ENCODE results near the gene USP27X.

- TF ChIP-seq, protein P1, sequence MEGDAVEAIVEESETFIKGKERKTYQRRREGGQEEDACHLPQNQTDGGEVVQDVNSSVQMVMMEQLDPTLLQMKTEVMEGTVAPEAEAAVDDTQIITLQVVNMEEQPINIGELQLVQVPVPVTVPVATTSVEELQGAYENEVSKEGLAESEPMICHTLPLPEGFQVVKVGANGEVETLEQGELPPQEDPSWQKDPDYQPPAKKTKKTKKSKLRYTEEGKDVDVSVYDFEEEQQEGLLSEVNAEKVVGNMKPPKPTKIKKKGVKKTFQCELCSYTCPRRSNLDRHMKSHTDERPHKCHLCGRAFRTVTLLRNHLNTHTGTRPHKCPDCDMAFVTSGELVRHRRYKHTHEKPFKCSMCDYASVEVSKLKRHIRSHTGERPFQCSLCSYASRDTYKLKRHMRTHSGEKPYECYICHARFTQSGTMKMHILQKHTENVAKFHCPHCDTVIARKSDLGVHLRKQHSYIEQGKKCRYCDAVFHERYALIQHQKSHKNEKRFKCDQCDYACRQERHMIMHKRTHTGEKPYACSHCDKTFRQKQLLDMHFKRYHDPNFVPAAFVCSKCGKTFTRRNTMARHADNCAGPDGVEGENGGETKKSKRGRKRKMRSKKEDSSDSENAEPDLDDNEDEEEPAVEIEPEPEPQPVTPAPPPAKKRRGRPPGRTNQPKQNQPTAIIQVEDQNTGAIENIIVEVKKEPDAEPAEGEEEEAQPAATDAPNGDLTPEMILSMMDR (IDR thresholded peaks at IDR 0.05): no peak
- TF ChIP-seq POLR2AphosphoS5 (IDR thresholded peaks at IDR 0.05): no peak
Measured at GRCh38 chrX:49842621-49843020, 36.7 kb upstream of the USP27X start.
